GM12878 (cell line): Measurements from ENCODE around the gene EMSY. TPM values are rescaled to one million over a fixed set of nuclear protein-coding genes. Genes with fewer than 3 reads are reported as not detected.

Experiments used
- ATAC-seq: fragments of 200-7000 bp; cut with Tn5 transposase; 3 replicates; pipeline ENCODE4 v1.9.1; 2020; ENCODE audit warnings: mild to moderate bottlenecking, moderate library complexity
- BruUV-seq: library from RNA; stranded (reverse); fragments of 400-500 nt; replicated peaks from 2 replicates; lab custom pipeline; 2021; lab: Mats Ljungman, UMichigan
- CTCF ChIA-PET: fragments of 300-600 bp; sonication (Branson Sonifier 250); formaldehyde crosslinking; extraction: SDS; loops from one replicate; lab custom pipeline; 2021; ENCODE audit warnings: inconsistent platforms; lab: Yijun Ruan, JAX
- POLR2A ChIA-PET: fragments of 350-600 bp; formaldehyde crosslinking; extraction: SDS; loops from one replicate; lab custom pipeline; 2021; ENCODE audit warnings: inconsistent platforms; lab: Charles Lee
- RAD21 ChIA-PET: fragments of 300-600 bp; sonication (Branson Sonifier 250); formaldehyde crosslinking; loops from one replicate; lab custom pipeline; 2023; ENCODE audit warnings: antibody characterized with exemption; ENCODE audit not compliant: unreplicated experiment; lab: Charles Lee
- SMC1A ChIA-PET: fragments of 300-600 bp; sonication (Branson Sonifier 250); formaldehyde crosslinking; loops from one replicate; lab custom pipeline; 2023; ENCODE audit not compliant: unreplicated experiment, uncharacterized antibody; lab: Charles Lee
- DNase-seq: peaks from one replicate; pipeline ENCODE4 v3.0.0-alpha.2; 2011; ENCODE audit warnings: low read depth, low spot score
- FAIRE-seq: peaks from 3 replicates; lab custom pipeline; 2011; peaks lifted over from hg19 to GRCh38; lab: Jason Lieb, UNC
- H2AFZ ChIP-seq: 2 replicates; pipeline ENCODE4 v1.6.0; 2011; ENCODE audit warnings: low read depth, low read length, control low read depth; ENCODE audit not compliant: control insufficient read depth
- H3K27ac ChIP-seq: 2 replicates; pipeline ENCODE4 v1.5.1; 2011; ENCODE audit warnings: control low read depth; ENCODE audit not compliant: control insufficient read depth, insufficient read depth
- H3K27me3 ChIP-seq, 2 experiments: replicated peaks in 1 of 2; 2 replicates each; pipeline versions ENCODE4 v1.6.0 to v1.6.1; 2011; ENCODE audit warnings: low read length in 1 of 2; ENCODE audit not compliant: control insufficient read depth in 2 of 2, insufficient read depth in 2 of 2
- H3K36me3 ChIP-seq, 2 experiments: 2 replicates each; pipeline ENCODE4 v1.5.1; 2011; ENCODE audit warnings: low read length in 1 of 2; ENCODE audit not compliant: control insufficient read depth in 2 of 2, insufficient read depth in 2 of 2
- H3K4me1 ChIP-seq: 2 replicates; pipeline ENCODE4 v1.6.1; 2011; ENCODE audit warnings: mild to moderate bottlenecking, low read length, moderate library complexity, mixed read lengths; ENCODE audit not compliant: control insufficient read depth, insufficient read depth
- H3K4me2 ChIP-seq: 2 replicates; pipeline ENCODE4 v1.6.0; 2011; ENCODE audit warnings: control low read depth; ENCODE audit not compliant: control insufficient read depth, insufficient read depth
- H3K4me3 ChIP-seq: fragments of 200-600 bp; sonication (generic); 2 replicates; pipeline ENCODE4 v1.5.1; 2016
- H3K79me2 ChIP-seq: 2 replicates; pipeline ENCODE4 v1.6.0; 2011; ENCODE audit warnings: low read length; ENCODE audit not compliant: control insufficient read depth, insufficient read depth
- H3K9ac ChIP-seq: 2 replicates; pipeline ENCODE4 v1.8.0; 2011; ENCODE audit warnings: low read length, control low read depth, mixed read lengths; ENCODE audit not compliant: control insufficient read depth, insufficient read depth
- H3K9me3 ChIP-seq: replicated peaks from 3 replicates; pipeline ENCODE4 v1.5.1; 2011; ENCODE audit warnings: mild to moderate bottlenecking, low read length; ENCODE audit not compliant: control insufficient read depth, insufficient read depth
- H4K20me1 ChIP-seq: 2 replicates; pipeline ENCODE4 v1.6.0; 2011; ENCODE audit not compliant: control insufficient read depth, insufficient read depth
- EED ChIP-seq: sonication (generic); IDR thresholded peaks from 2 replicates; pipeline ENCODE4 v1.6.1; 2016; ENCODE audit warnings: antibody characterized with exemption, low read depth
- IRF4 ChIP-seq: IDR thresholded peaks from 2 replicates; pipeline ENCODE4 v1.6.1; 2011; ENCODE audit warnings: low read depth, low read length
- MYB ChIP-seq: fragments of 150-350 bp; IDR thresholded peaks from 2 replicates; pipeline ENCODE4 v1.6.1; 2014; ENCODE audit warnings: mild to moderate bottlenecking, low read depth, low read length, borderline replicate concordance
- NR2C1 ChIP-seq: fragments of 450-650 bp; IDR thresholded peaks from 2 replicates; pipeline ENCODE4 v1.6.1; 2017; ENCODE audit warnings: antibody characterized with exemption, mild to moderate bottlenecking, moderate library complexity
- RCOR1 ChIP-seq: conservative IDR thresholded peaks from 2 replicates; pipeline ENCODE4 v1.6.1; 2012; ENCODE audit warnings: low read depth, low read length, improper control_type of control experiment
- TAF1 ChIP-seq: IDR thresholded peaks from 2 replicates; pipeline ENCODE4 v1.6.1; 2011; ENCODE audit warnings: mild to moderate bottlenecking, low read depth, low read length, borderline replicate concordance
- TCF7 ChIP-seq: IDR thresholded peaks from 2 replicates; pipeline ENCODE4 v1.6.1; 2014; ENCODE audit warnings: antibody characterized with exemption, borderline replicate concordance
- WGBS: methylation state at CpG from one replicate; pipeline ENCODE4 v1.1.6; 2016; ENCODE audit warnings: low lambda C conversion rate; ENCODE audit not compliant: insufficient replicate concordance, insufficient coverage; ENCODE audit errors: missing lambda C conversion rate; 5-methylcytosine and 5-hydroxymethylcytosine counted together
- in situ Hi-C: fragments of 300-500 bp; cut with MboI; formaldehyde crosslinking; loops from 9 replicates; pipeline ENCODE4 v1.14.3; 2018; ENCODE audit warnings: mixed read lengths
- intact Hi-C: fragments of 100-400 bp; cut with micrococcal nuclease; formaldehyde crosslinking; loops from one replicate; pipeline ENCODE4 v1.14.2; 2022; ENCODE audit not compliant: unreplicated experiment
- polyA plus RNA-seq, 11 experiments: library from polyadenylated mRNA; depleted of rRNA in 4 of 11; unstranded in 6 of 11; stranded (reverse) in 5 of 11; fragments of >200 nt; fragmentation: Nextera tagmentation in 4 of 11; fragmentation: Illumina TruSeq in 1 of 11; extraction: Ambion mirVana in 4 of 11; extraction: Trizol in 1 of 11; gene quantifications; 1 replicate in 1 of 11; 2 replicates in 10 of 11; pipeline versions ENCODE4 v1.2.1 to v1.2.3, GENCODE V29; 2011 to 2016; ENCODE audit warnings: inconsistent platforms in 2 of 11, missing spikeins in 2 of 11, low read depth in 1 of 11
- total RNA-seq, 4 experiments: library from RNA; depleted of rRNA in 3 of 4; stranded (reverse); fragments of >200 nt in 3 of 4; fragmentation: Illumina TruSeq in 1 of 4; extraction: Trizol in 1 of 4; gene quantifications; 2 replicates each; pipeline versions ENCODE4 v1.2.1 to v1.2.3, GENCODE V29; 2013 to 2021
- TF ChIP-seq, protein P1 (sequence below): IDR thresholded peaks from 2 replicates; pipeline ENCODE4 v1.6.1; 2011; ENCODE audit warnings: borderline replicate concordance, low read depth, mild to moderate bottlenecking, moderate library complexity, mixed read lengths, low read length; ENCODE audit not compliant: insufficient read depth; ENCODE audit errors: extremely low read length
- TF ChIP-seq, protein P2 (sequence below): fragments of 450-650 bp; conservative IDR thresholded peaks from 2 replicates; pipeline ENCODE4 v1.6.1; 2017; ENCODE audit warnings: mild to moderate bottlenecking, moderate library complexity
- TF ChIP-seq, protein P3 (sequence below): IDR thresholded peaks from 2 replicates; pipeline ENCODE4 v1.6.1; 2011; ENCODE audit warnings: mild to moderate bottlenecking, low read depth, low read length, moderate library complexity; ENCODE audit not compliant: insufficient replicate concordance
- TF ChIP-seq, protein P4 (sequence below): IDR thresholded peaks from 2 replicates; pipeline ENCODE4 v1.6.1; 2012; ENCODE audit warnings: mild to moderate bottlenecking, low read depth, low read length
- TF ChIP-seq, protein P5 (sequence below): IDR thresholded peaks from 2 replicates; pipeline ENCODE4 v1.6.1; 2012; ENCODE audit warnings: low read depth, low read length, improper control_type of control experiment

The EMSY gene
- total and polyA plus RNA-seq, 10 of the 15 experiments (the other 5 are each of a cell fraction or from before 2014, with no cell fraction given): 9.3 to 26.9 (median 13.0) TPM

DNA sequence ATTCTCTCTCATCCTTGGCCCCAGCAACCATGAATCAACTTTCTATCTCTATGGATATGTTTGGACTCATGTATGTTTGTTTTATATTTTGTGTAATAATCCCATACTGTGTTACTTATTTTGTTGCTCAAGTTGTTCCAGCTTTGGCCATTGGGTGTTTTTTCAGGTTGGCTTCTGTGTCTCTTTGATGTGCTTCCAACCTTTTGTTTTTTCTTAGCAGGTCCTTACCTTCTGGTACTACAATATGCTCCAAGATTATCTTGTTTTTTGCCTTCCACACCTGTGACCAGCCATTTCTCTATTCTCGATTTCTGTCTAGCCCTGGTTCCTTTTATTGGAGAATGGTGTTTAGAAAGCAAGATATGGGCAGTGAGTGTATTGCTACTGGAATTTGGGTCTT, 49.5 kb upstream of the EMSY start:
- Histone ChIP-seq H3K4me2 (no peak overlapping the region), H3K79me2 (no peaks in the 10 kb centered on the region), H3K36me3 (no peaks in the 10 kb centered on the region), H3K27ac (no peak overlapping the region), H3K4me1 (no peaks in the 10 kb centered on the region), H2AFZ (no peak overlapping the region), H3K9me3 (no peaks in the 10 kb centered on the region), H3K9ac (no peak overlapping the region), H4K20me1 (no peaks in the 10 kb centered on the region), H3K27me3 (no peaks in the 10 kb centered on the region), H3K4me3 (no peak overlapping the region)
- intact Hi-C loops: no loop called here
- FAIRE-seq: no peak
- 61% methylated on average over 1 of the region's 1 CpG for WGBS
- ChIA-PET POLR2A (no interaction called here), SMC1A (interaction anchor here (1.4 kb wide), 1 partner anchor 13 kb away, joined by 4 read pairs; the partner anchor contains the start of gene GVQW3), CTCF (interaction anchor here (1.2 kb wide), 1 partner anchor 17 kb away, joined by 3 read pairs; no protein-coding TSS in a partner anchor), RAD21 (no interaction called here)
- no peak for ATAC-seq
- no TSS peak for BruUV-seq
- no peak for DNase-seq
- in situ Hi-C loops: no loop called here
- TF ChIP-seq, protein P1, sequence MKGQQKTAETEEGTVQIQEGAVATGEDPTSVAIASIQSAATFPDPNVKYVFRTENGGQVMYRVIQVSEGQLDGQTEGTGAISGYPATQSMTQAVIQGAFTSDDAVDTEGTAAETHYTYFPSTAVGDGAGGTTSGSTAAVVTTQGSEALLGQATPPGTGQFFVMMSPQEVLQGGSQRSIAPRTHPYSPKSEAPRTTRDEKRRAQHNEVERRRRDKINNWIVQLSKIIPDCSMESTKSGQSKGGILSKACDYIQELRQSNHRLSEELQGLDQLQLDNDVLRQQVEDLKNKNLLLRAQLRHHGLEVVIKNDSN: no peak
- TF ChIP-seq RCOR1: no peak
- TF ChIP-seq EED: no peak
- no peak for TF ChIP-seq TCF7
- no peak for TF ChIP-seq MYB
- no peak for TF ChIP-seq NR2C1
- TF ChIP-seq, protein P2, sequence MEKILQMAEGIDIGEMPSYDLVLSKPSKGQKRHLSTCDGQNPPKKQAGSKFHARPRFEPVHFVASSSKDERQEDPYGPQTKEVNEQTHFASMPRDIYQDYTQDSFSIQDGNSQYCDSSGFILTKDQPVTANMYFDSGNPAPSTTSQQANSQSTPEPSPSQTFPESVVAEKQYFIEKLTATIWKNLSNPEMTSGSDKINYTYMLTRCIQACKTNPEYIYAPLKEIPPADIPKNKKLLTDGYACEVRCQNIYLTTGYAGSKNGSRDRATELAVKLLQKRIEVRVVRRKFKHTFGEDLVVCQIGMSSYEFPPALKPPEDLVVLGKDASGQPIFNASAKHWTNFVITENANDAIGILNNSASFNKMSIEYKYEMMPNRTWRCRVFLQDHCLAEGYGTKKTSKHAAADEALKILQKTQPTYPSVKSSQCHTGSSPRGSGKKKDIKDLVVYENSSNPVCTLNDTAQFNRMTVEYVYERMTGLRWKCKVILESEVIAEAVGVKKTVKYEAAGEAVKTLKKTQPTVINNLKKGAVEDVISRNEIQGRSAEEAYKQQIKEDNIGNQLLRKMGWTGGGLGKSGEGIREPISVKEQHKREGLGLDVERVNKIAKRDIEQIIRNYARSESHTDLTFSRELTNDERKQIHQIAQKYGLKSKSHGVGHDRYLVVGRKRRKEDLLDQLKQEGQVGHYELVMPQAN: no peak
- TF ChIP-seq, protein P3, sequence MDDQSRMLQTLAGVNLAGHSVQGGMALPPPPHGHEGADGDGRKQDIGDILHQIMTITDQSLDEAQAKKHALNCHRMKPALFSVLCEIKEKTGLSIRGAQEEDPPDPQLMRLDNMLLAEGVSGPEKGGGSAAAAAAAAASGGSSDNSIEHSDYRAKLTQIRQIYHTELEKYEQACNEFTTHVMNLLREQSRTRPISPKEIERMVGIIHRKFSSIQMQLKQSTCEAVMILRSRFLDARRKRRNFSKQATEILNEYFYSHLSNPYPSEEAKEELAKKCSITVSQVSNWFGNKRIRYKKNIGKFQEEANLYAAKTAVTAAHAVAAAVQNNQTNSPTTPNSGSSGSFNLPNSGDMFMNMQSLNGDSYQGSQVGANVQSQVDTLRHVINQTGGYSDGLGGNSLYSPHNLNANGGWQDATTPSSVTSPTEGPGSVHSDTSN: no peak
- TF ChIP-seq, protein P4, sequence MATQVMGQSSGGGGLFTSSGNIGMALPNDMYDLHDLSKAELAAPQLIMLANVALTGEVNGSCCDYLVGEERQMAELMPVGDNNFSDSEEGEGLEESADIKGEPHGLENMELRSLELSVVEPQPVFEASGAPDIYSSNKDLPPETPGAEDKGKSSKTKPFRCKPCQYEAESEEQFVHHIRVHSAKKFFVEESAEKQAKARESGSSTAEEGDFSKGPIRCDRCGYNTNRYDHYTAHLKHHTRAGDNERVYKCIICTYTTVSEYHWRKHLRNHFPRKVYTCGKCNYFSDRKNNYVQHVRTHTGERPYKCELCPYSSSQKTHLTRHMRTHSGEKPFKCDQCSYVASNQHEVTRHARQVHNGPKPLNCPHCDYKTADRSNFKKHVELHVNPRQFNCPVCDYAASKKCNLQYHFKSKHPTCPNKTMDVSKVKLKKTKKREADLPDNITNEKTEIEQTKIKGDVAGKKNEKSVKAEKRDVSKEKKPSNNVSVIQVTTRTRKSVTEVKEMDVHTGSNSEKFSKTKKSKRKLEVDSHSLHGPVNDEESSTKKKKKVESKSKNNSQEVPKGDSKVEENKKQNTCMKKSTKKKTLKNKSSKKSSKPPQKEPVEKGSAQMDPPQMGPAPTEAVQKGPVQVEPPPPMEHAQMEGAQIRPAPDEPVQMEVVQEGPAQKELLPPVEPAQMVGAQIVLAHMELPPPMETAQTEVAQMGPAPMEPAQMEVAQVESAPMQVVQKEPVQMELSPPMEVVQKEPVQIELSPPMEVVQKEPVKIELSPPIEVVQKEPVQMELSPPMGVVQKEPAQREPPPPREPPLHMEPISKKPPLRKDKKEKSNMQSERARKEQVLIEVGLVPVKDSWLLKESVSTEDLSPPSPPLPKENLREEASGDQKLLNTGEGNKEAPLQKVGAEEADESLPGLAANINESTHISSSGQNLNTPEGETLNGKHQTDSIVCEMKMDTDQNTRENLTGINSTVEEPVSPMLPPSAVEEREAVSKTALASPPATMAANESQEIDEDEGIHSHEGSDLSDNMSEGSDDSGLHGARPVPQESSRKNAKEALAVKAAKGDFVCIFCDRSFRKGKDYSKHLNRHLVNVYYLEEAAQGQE: no peak
- TF ChIP-seq, protein P5, sequence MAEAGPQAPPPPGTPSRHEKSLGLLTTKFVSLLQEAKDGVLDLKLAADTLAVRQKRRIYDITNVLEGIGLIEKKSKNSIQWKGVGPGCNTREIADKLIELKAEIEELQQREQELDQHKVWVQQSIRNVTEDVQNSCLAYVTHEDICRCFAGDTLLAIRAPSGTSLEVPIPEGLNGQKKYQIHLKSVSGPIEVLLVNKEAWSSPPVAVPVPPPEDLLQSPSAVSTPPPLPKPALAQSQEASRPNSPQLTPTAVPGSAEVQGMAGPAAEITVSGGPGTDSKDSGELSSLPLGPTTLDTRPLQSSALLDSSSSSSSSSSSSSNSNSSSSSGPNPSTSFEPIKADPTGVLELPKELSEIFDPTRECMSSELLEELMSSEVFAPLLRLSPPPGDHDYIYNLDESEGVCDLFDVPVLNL: no peak
- no peak for TF ChIP-seq TAF1
- TF ChIP-seq IRF4: no peak
